WERI-Rb-1 (cell line): Measurements from ENCODE around the gene SPOCK3.

Experiments
- DNase-seq: peaks from one replicate; pipeline ENCODE4 v3.0.0-alpha.2; 2020
- H3K27ac ChIP-seq: fragments of 250-450 bp; sonication (Bioruptor Pico); 2 replicates; pipeline ENCODE4 v1.5.1; 2020; ENCODE audit warnings: mild to moderate bottlenecking, moderate library complexity
- H3K27me3 ChIP-seq: fragments of 250-450 bp; sonication (Bioruptor Pico); 2 replicates; pipeline ENCODE4 v1.5.1; 2021; ENCODE audit warnings: mild to moderate bottlenecking, low read depth, moderate library complexity; ENCODE audit not compliant: insufficient read depth, severe bottlenecking
- H3K36me3 ChIP-seq: fragments of 250-450 bp; sonication (Bioruptor Pico); 2 replicates; pipeline ENCODE4 v1.5.1; 2020; ENCODE audit warnings: mild to moderate bottlenecking, moderate library complexity
- H3K4me3 ChIP-seq: 2 replicates; pipeline ENCODE4 v1.5.1; 2011; ENCODE audit warnings: low read depth, mild to moderate bottlenecking, control low read depth, low read length
- H3K9me3 ChIP-seq: fragments of 250-450 bp; sonication (Bioruptor Pico); 2 replicates; pipeline ENCODE4 v1.5.1; 2021; ENCODE audit warnings: mild to moderate bottlenecking, moderate library complexity; ENCODE audit not compliant: severe bottlenecking
- TF ChIP-seq, protein P1 (sequence below): IDR thresholded peaks from 2 replicates; pipeline ENCODE4 v1.5.1; 2011; ENCODE audit warnings: low read depth, mild to moderate bottlenecking, control low read depth, inconsistent platforms, low read length

Gene SPOCK3

DNA sequence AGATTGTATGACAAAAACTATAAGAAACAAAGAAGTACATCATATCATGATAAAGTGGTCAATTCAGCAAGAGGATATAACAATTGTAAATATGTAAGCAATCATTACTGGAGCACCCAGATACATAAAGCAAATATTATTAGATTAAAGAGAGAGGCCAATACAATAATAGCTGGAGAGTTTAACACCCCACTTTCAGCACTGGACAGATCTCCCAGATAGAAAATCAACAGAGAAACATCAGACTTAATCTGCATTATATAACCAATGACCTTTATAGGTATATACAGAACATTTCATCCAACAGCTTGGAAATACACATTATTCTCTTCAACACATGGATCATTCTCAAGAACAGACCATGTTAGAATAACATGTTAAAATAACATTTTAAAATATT, 128.4 kb downstream of the SPOCK3 start:
- no peaks in the 10 kb centered on the region for H3K9me3 ChIP-seq
- TF ChIP-seq, protein P1, sequence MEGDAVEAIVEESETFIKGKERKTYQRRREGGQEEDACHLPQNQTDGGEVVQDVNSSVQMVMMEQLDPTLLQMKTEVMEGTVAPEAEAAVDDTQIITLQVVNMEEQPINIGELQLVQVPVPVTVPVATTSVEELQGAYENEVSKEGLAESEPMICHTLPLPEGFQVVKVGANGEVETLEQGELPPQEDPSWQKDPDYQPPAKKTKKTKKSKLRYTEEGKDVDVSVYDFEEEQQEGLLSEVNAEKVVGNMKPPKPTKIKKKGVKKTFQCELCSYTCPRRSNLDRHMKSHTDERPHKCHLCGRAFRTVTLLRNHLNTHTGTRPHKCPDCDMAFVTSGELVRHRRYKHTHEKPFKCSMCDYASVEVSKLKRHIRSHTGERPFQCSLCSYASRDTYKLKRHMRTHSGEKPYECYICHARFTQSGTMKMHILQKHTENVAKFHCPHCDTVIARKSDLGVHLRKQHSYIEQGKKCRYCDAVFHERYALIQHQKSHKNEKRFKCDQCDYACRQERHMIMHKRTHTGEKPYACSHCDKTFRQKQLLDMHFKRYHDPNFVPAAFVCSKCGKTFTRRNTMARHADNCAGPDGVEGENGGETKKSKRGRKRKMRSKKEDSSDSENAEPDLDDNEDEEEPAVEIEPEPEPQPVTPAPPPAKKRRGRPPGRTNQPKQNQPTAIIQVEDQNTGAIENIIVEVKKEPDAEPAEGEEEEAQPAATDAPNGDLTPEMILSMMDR, result no peak

DNA sequence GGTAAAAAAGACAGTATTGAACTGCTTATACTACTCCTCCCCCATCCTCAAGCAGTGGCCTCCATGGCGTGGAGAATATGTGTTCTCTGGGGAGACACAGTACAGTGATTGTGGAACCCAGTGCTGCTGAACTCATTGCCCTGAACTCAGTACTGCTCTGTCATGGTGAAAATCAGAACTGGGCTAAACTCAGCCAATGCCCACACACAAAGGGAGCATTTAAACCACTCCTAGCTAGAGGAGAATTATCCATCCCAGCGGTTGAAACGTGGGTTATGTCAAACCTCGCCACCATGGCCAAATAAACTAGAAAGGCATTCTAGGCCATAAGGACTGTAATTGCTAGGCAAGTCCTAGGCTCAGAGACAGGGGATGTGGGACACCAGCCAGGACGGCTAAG, 131.8 kb downstream of the SPOCK3 start:
- Histone ChIP-seq H3K27ac (no peak overlapping the region), H3K9me3 (no peaks in the 10 kb centered on the region), H3K4me3 (no peak overlapping the region), H3K36me3 (no peaks in the 10 kb centered on the region), H3K27me3 (no peaks in the 10 kb centered on the region)
- no peak for DNase-seq
- TF ChIP-seq, protein P1, result no peak

More for the DNA sequence above, 128.4 kb downstream of the SPOCK3 start:
- DNase-seq, result no peak
- Histone ChIP-seq H3K27me3 (no peaks in the 10 kb centered on the region), H3K4me3 (no peak overlapping the region), H3K27ac (no peak overlapping the region), H3K36me3 (no peaks in the 10 kb centered on the region)

DNA sequence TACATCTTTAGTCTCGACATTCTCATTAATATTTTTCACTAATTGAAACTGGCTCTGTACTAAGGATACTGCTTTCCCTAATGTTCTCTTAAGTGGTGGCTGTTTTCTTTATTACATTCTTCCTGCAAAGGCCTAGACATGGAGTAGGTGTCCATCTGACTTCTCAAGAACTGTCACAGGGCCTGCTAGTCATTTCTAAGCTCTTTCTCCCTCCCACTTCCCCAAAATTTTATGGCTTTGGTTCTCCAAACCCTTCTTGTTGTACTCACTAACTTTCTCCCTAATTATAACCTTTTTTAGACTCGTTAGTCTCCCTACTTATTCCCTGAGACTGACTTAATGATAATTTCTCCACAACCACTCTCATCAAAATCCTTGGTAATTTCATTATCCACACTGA, 133.3 kb downstream of the SPOCK3 start:
- no peaks in the 10 kb centered on the region for H3K27me3 ChIP-seq
- H3K9me3 ChIP-seq, result no peaks in the 10 kb centered on the region
- H3K36me3 ChIP-seq, result no peaks in the 10 kb centered on the region
- DNase-seq, result no peak
- no peak overlapping the region for H3K27ac ChIP-seq
- TF ChIP-seq, protein P1, result no peak
- no peak overlapping the region for H3K4me3 ChIP-seq

DNA sequence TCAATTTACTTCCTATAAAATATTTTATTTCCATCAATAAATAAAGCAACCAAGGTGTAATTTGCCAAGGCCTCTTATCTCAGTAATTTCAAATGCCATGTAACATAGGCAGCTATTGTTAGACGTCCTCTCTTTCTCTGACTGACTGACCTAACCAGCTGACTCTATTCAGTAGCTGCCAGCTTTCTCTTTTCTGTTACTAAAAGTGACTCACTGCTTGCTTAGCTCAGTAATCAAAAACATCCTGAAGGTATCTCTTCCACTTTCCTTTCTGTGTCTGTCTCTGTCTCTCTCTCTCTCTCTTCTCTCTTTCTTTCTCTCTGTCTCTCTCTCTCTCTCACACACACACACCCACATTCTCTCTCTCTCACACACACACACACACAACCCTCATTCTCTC, 134.2 kb downstream of the SPOCK3 start:
- H3K27ac ChIP-seq, result no peak overlapping the region
- H3K36me3 ChIP-seq, result no peaks in the 10 kb centered on the region
- TF ChIP-seq, protein P1, result no peak
- no peaks in the 10 kb centered on the region for H3K9me3 ChIP-seq
- DNase-seq, result no peak
- no peak overlapping the region for H3K4me3 ChIP-seq
- H3K27me3 ChIP-seq, result no peaks in the 10 kb centered on the region

DNA sequence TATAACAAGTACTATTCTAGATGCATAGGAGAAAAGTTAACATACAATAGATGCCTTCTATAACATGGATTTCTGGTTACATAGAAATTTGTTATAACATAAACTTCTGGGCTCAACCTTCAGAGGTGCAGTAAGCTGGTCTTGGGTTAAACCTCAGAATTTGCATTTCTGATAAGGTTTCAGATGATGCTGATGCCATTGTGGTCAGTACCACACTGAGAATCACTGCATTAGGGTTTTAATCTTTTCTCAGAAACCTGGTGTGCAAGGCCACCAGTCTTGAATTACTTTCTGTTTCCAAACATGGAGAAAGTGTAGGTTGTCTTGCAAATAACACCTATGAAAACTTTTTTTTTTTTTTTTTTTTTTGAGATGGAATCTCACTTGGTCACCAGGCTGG, 146.2 kb downstream of the SPOCK3 start:
- Histone ChIP-seq H3K27ac (no peak overlapping the region), H3K9me3 (no peaks in the 10 kb centered on the region), H3K36me3 (no peaks in the 10 kb centered on the region), H3K4me3 (no peak overlapping the region), H3K27me3 (no peaks in the 10 kb centered on the region)
- no peak for DNase-seq
- TF ChIP-seq, protein P1, result no peak

DNA sequence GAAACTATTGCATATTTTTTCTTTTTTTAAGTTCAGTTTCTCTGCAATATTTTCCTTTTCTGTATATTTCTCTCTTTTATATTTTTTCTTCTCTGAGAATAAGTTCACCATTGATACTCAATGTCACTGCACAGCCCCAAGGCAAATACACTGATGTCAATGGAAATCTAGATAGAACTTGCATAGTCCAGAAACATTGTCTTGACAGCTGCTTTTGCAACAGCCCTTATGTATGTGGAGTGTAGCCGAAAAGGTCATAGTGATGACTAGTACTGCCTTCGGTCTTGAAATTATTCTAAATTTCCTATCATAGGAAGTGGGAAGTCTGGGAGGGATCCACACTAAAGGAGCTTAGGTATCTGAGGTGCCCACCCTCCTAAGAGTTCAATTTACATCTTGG, 150.0 kb downstream of the SPOCK3 start:
- H3K9me3 ChIP-seq, result no peaks in the 10 kb centered on the region
- no peak overlapping the region for H3K4me3 ChIP-seq
- no peak for DNase-seq
- H3K27ac ChIP-seq, result no peak overlapping the region
- no peaks in the 10 kb centered on the region for H3K27me3 ChIP-seq
- no peaks in the 10 kb centered on the region for H3K36me3 ChIP-seq
- TF ChIP-seq, protein P1, result no peak
